Measurements from ENCODE around the gene ZNRF2.

Gene ZNRF2

DNA sequence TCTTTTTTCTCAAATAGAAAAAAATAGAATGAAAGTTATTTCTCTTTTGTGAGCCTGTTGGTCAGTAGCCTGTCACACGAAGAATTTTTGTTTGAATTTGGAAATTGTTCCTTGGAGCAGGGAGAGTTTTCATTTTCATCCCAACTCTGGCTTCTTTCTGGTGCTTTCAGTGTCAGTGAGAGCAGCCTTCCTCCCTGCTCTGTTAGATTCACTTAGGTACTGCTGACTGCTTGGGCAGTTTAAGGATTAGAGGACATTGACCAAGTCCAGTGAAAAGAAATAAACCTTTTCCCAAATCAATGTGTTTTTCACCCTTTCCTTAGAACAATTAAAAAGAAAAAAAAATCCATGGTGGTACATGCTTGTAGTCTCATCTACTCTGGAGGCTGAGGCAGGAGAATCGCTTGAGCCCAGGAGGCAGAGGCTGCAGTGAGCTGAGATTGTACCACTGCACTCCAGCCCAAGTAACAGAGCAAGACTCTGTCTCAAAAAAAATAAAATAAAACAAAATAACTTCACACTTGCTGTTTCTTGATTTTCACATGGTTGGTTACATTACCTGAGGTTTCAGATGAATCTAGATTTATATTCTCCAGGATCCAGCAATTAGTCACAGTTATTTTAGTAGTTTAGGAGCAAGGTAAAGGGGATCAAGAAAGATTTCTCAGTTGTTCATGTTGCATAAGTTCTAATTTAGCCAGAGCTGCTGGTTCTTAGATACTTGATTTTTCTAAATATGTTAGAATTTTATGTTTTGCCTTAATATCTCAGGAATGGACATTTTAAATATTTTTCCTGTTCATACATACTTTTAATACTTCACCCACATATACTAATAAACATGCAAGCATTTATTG lies 63.1 kb downstream of the ZNRF2 start:
- H3K27ac ChIP-seq, result no peak overlapping the region
- no peak for TF ChIP-seq ZFX (IDR thresholded peaks at IDR 0.05; ENCODE audit: borderline replicate concordance)
- TF ChIP-seq, protein P1, sequence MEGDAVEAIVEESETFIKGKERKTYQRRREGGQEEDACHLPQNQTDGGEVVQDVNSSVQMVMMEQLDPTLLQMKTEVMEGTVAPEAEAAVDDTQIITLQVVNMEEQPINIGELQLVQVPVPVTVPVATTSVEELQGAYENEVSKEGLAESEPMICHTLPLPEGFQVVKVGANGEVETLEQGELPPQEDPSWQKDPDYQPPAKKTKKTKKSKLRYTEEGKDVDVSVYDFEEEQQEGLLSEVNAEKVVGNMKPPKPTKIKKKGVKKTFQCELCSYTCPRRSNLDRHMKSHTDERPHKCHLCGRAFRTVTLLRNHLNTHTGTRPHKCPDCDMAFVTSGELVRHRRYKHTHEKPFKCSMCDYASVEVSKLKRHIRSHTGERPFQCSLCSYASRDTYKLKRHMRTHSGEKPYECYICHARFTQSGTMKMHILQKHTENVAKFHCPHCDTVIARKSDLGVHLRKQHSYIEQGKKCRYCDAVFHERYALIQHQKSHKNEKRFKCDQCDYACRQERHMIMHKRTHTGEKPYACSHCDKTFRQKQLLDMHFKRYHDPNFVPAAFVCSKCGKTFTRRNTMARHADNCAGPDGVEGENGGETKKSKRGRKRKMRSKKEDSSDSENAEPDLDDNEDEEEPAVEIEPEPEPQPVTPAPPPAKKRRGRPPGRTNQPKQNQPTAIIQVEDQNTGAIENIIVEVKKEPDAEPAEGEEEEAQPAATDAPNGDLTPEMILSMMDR (IDR thresholded peaks at IDR 0.05), result no peak

DNA sequence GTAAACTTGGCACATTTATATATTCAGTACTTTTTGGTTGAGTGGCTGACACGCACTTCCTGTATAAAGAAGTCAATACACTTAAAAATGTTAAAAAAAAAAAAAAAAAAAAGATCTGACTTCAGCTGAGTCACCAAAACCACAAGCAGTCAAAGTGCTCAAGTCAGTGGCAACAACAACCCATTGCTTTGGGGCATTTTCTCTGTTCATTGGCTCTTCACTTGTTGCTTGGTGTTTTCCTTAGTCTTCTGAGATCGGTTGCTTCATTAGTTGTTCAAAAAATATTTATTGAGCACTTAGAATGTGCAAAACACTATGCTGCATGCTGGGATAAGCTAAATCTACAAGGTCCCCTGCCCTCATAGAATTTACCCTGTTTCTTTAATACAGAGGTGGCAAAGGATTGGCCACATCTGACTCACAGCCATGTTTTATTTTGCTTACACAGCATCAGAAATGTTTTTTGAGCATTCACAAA lies 63.7 kb downstream of the ZNRF2 start:
- no peak for TF ChIP-seq ZFX (IDR thresholded peaks at IDR 0.05; ENCODE audit: borderline replicate concordance)
- TF ChIP-seq, protein P1 (IDR thresholded peaks at IDR 0.05), result no peak
- H3K27ac ChIP-seq, result 0 out of 2 replicates have a peak overlapping the region, but pooled peaks have one; percentile 1

DNA sequence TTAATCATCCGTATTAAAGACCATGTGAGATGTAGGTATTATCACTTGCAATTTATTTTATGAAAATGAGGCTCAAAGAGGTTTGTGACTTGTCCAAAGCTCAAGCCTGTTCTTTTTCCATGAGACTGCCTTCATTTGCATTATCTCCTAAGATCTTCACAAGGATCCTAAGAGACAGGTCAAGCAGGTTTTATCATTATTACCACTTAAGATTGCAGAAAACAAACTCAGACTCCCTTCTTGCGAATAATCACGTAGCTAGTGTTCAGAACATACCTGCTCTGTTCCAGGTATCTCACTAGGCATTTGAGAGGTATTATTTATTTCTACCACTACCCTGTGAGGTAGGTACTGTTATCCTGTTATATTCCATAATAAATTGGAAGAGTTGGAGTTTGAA lies 64.8 kb downstream of the ZNRF2 start:
- TF ChIP-seq, protein P1 (IDR thresholded peaks at IDR 0.05), result no peak
- no peak for TF ChIP-seq ZFX (IDR thresholded peaks at IDR 0.05; ENCODE audit: borderline replicate concordance)
- H3K27ac ChIP-seq, result peak overlapping the region; percentile 1; the same call in 1 of the 2 replicates

DNA sequence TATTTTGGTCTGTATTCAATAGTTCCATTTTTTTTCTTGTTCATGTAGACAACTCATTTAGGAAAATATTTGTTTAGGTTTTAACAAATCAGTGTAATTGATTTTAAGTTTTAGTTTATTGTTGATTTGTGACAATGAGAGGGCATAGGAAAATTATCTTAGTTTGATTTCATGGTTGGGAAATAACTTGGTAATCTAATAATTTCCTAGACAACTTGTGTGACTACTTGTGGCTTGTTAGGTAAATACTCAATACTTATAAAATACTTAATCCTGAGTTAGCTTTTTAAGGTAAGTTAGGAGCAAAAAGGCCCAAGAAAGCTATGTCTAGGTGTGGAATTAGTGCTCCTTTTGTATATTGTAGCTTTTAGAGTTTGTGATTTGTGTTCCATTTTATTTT lies 65.4 kb downstream of the ZNRF2 start:
- TF ChIP-seq ZFX (IDR thresholded peaks at IDR 0.05; ENCODE audit: borderline replicate concordance), result no peak
- TF ChIP-seq, protein P1 (IDR thresholded peaks at IDR 0.05), result no peak
- no peak overlapping the region for H3K27ac ChIP-seq

DNA sequence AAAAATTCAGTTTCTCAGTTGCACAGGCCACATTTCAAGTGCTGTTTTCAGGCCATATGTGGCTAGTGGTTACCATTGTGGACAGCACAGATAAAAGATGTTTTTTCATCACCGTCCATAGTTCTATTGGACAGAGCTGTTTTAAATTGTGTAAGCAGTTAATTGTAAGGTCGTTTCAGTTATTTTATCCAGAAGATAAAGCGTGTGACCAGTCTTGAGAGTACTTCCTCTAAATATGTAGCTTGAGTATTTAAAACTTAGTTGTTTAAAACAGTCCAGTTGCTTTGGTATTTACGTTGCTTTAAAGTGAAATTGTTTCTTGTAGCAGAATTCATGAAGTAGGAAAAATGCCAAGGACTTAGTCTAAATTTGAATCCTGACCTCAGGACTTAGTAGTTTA lies 66.9 kb downstream of the ZNRF2 start:
- TF ChIP-seq ZFX (IDR thresholded peaks at IDR 0.05; ENCODE audit: borderline replicate concordance), result no peak
- TF ChIP-seq, protein P1 (IDR thresholded peaks at IDR 0.05), result no peak
- no peak overlapping the region for H3K27ac ChIP-seq

DNA sequence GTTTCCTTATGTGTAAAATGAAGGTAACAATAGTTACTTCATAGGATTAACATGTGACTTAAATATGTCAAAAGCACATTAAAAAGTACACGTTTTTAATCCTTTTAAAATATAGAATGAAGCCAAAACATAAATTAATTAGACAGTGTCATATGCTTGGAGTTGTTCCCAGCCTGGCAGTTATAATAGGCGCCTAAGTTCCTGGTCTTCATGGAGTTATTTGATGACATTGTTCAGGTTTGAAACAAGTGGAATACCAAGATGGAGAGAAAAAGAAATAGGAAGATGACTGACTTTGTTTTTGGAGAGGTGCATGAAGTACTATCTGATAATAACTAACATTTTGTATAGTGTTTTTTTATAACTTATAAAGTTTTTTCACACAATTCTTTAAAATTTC lies 67.3 kb downstream of the ZNRF2 start:
- TF ChIP-seq ZFX (IDR thresholded peaks at IDR 0.05; ENCODE audit: borderline replicate concordance), result no peak
- TF ChIP-seq, protein P1 (IDR thresholded peaks at IDR 0.05), result no peak
- H3K27ac ChIP-seq, result no peak overlapping the region

DNA sequence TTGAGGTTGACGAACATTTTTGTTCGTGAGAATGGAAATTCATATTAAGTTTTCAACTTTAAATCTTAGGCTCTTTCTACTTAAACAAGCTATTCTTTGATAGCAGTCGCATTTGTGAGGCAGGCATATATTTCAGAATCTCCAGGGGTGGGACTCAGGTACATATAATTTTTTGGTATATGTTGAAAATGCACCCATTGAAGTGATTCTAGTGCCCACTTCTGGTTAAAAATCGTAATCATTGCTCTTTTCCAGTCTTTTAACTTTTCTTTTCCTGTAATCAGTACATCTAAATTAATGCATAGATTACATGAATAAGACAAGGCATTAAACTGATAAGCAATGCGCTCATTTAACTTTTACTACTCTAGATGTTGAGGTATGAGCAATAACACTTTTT lies 67.8 kb downstream of the ZNRF2 start:
- H3K27ac ChIP-seq, result no peak overlapping the region
- TF ChIP-seq, protein P1 (IDR thresholded peaks at IDR 0.05), result no peak
- TF ChIP-seq ZFX (IDR thresholded peaks at IDR 0.05; ENCODE audit: borderline replicate concordance), result no peak
